Kidney (tissue), 14 donors: ENCODE results near the gene OR13A1. TPM values are rescaled to one million over a fixed set of nuclear protein-coding genes. Genes with fewer than 3 reads are reported as not detected.
"Not testable (repeated sequence)": the region's sequence is repeated elsewhere in the genome, so short reads cannot be mapped to it uniquely, and the experiment has no call there.

Source experiments
- DNase-seq, 5 donors: peaks; one replicate each; pipeline ENCODE4 v3.0.0-alpha.2; 2013 to 2020
- FAIRE-seq: peaks from 2 replicates; lab custom pipeline; 2012; peaks lifted over from hg19 to GRCh38; lab: Jason Lieb, UNC
- H3K27ac ChIP-seq, 2 donors: one replicate each; pipeline ENCODE4 v1.7.0; 2013; ENCODE audit warnings: low read depth in 2 of 2, low read length in 2 of 2, inconsistent platforms in 1 of 2
- H3K27me3 ChIP-seq: one replicate; pipeline ENCODE4 v1.7.1; 2013; ENCODE audit warnings: low read length, inconsistent platforms; ENCODE audit not compliant: control insufficient read depth, insufficient read depth
- H3K36me3 ChIP-seq, 3 donors: one replicate each; pipeline versions ENCODE4 v1.7.0 to v1.7.1; 2013; ENCODE audit warnings: low read length in 3 of 3, control low read depth in 1 of 3, inconsistent platforms in 1 of 3; ENCODE audit not compliant: insufficient read depth in 3 of 3, control insufficient read depth in 2 of 3
- H3K4me1 ChIP-seq, 3 donors: one replicate each; pipeline versions ENCODE4 v1.7.0 to v1.7.1; 2013; ENCODE audit warnings: low read length in 3 of 3, inconsistent platforms in 1 of 3, low read depth in 1 of 3; ENCODE audit not compliant: control insufficient read depth in 2 of 3, insufficient read depth in 2 of 3
- H3K4me3 ChIP-seq, 3 donors: one replicate each; pipeline versions ENCODE4 v1.7.0 to v1.8.1; 2013; ENCODE audit warnings: low read length in 3 of 3, control low read depth in 1 of 3, inconsistent platforms in 1 of 3
- H3K9ac ChIP-seq, 3 donors: one replicate each; pipeline versions ENCODE4 v1.7.0 to v1.7.1; 2013; ENCODE audit warnings: low read length in 3 of 3, control low read depth in 1 of 3, inconsistent platforms in 1 of 3
- H3K9me3 ChIP-seq, 3 donors: one replicate each; pipeline versions ENCODE4 v1.7.0 to v1.7.1; 2013; ENCODE audit warnings: low read length in 3 of 3, control low read depth in 1 of 3, inconsistent platforms in 1 of 3; ENCODE audit not compliant: control insufficient read depth in 2 of 3, insufficient read depth in 1 of 3
- intact Hi-C: fragments of 100-400 bp; cut with DNase I; formaldehyde crosslinking; loops from one replicate; pipeline ENCODE4 v1.11.1; 2022
- polyA plus RNA-seq: library from polyadenylated mRNA; stranded (reverse); fragments of 350-450 nt; fragmentation: Illumina TruSeq; extraction: RNeasy Lipid Tissue Mini Kit (QIAGEN cat#74804); gene quantifications from one replicate; pipeline ENCODE4 v1.2.3, GENCODE V29; 2014; ENCODE audit warnings: low read depth, low replicate concordance; ENCODE audit not compliant: insufficient read depth
- total RNA-seq: library from RNA; stranded (reverse); fragmentation: NEBNext Ultra II Directional; extraction: Animal tissue kit (Norgen Biotek cat#: 25700); gene quantifications from one replicate; pipeline ENCODE4 v1.2.1, GENCODE V29; 2021
- TF ChIP-seq, protein P1 (sequence below): IDR thresholded peaks from 3 replicates; pipeline ENCODE4 v1.5.1; 2012; ENCODE audit warnings: mild to moderate bottlenecking, moderate library complexity, borderline replicate concordance; ENCODE audit not compliant: insufficient read depth; ENCODE audit errors: extremely low read depth
- donor health status: control.
- donor health status: control.
- donor health status: control.
- donor health status: control.
- donor health status: control.
- donor health status: DM: yes; HTN: yes; CAD: no.
- donor health status: Normal renal cell carcinoma (clear cell type).

OR13A1 gene
- total and polyA plus RNA-seq, 2 donors from 2014 or later = not detected

GRCh38 chr10:45354261-45354660 is 38.9 kb upstream of the OR13A1 start:
- intact Hi-C loops = no loop called here
- TF ChIP-seq, protein P1, sequence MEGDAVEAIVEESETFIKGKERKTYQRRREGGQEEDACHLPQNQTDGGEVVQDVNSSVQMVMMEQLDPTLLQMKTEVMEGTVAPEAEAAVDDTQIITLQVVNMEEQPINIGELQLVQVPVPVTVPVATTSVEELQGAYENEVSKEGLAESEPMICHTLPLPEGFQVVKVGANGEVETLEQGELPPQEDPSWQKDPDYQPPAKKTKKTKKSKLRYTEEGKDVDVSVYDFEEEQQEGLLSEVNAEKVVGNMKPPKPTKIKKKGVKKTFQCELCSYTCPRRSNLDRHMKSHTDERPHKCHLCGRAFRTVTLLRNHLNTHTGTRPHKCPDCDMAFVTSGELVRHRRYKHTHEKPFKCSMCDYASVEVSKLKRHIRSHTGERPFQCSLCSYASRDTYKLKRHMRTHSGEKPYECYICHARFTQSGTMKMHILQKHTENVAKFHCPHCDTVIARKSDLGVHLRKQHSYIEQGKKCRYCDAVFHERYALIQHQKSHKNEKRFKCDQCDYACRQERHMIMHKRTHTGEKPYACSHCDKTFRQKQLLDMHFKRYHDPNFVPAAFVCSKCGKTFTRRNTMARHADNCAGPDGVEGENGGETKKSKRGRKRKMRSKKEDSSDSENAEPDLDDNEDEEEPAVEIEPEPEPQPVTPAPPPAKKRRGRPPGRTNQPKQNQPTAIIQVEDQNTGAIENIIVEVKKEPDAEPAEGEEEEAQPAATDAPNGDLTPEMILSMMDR = no peak
- no peaks in the 10 kb centered on the region for H3K4me1 ChIP-seq
- H3K27me3 ChIP-seq = no peaks in the 10 kb centered on the region
- DNase-seq (no peak), FAIRE-seq (no peak)
- H3K36me3 ChIP-seq = no peaks in the 10 kb centered on the region
- H3K27ac ChIP-seq = no peak overlapping the region
- H3K4me3 ChIP-seq = no peak overlapping the region
- no peak overlapping the region for H3K9ac ChIP-seq
- no peaks in the 10 kb centered on the region for H3K9me3 ChIP-seq

GRCh38 chr10:45353186-45353585 is 37.8 kb upstream of the OR13A1 start:
- Histone ChIP-seq H3K27me3 (no peaks in the 10 kb centered on the region), H3K4me1 (no peaks in the 10 kb centered on the region), H3K9ac (no peak overlapping the region), H3K9me3 (no peaks in the 10 kb centered on the region), H3K36me3 (no peaks in the 10 kb centered on the region), H3K27ac (no peak overlapping the region), H3K4me3 (no peak overlapping the region)
- TF ChIP-seq, protein P1 = no peak
- intact Hi-C loops = no loop called here
- FAIRE-seq = no peak
- DNase-seq = no peak

GRCh38 chr10:45348196-45348765 is 32.9 kb upstream of the OR13A1 start:
- FAIRE-seq, H3K27ac ChIP-seq, H3K9me3 ChIP-seq, H3K4me1 ChIP-seq, H3K4me3 ChIP-seq, intact Hi-C loops, H3K9ac ChIP-seq, H3K27me3 ChIP-seq, DNase-seq, H3K36me3 ChIP-seq: not testable (repeated sequence)

DNA sequence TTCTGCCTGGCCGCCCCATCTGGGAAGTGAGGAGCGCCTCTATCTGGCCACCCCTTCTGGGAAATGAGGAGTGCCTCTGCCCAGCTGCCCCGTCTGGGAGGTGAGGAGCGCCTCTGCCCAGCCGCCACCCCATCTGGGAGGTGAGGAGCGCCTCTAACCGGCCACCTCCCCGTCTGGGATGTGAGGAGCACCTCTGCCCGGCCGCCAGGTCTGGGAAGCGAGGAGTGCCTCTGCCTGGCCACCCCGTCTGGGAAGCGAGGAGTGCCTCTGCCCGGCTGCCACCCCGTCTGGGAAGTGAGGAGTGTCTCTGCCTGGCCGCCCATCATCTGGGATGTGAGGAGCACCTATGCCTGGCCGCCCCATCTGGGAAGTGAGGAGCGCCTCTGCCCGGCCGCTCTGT is 32.1 kb upstream of the OR13A1 start:
- H3K27me3 ChIP-seq, H3K4me3 ChIP-seq, H3K27ac ChIP-seq, DNase-seq, H3K9me3 ChIP-seq, intact Hi-C loops, H3K4me1 ChIP-seq, H3K36me3 ChIP-seq, H3K9ac ChIP-seq, FAIRE-seq: not testable (repeated sequence)

DNA sequence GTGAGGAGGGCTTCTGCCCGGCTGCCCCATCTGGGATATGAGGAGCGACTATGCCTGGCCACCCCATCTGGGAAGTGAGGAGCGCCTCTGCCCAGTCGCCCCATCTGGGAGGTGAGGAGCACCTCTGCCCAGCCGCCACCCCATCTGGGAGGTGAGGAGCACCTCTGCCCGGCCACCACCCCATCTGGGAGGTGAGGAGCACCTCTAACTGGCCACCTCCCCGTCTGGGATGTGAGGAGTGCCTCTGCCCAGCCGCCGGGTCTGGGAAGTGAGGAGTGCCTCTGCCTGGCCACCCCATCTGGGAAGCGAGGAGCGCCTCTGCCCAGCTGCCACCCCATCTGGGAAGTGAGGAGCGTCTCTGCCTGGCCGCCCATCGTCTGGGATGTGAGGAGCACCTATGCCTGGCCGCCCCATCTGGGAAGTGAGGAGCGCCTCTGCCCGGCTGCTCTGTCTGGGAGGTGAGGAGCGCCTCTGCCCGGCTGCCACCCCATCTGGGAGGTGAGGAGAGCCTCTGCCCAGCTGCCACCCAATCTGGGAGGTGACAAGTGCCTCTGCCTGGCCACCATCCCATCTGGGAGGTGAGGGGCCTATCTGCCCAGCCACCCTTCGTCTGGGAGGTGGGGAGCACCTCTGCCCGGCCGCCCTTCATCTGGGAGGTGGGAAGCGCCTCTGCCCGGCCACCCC is 31.4 kb upstream of the OR13A1 start:
- H3K4me1 ChIP-seq, H3K36me3 ChIP-seq, DNase-seq, H3K9ac ChIP-seq, H3K4me3 ChIP-seq, H3K27ac ChIP-seq, FAIRE-seq, intact Hi-C loops, H3K9me3 ChIP-seq, H3K27me3 ChIP-seq: not testable (repeated sequence)

GRCh38 chr10:45340420-45340819 is 25.0 kb upstream of the OR13A1 start:
- H3K27me3 ChIP-seq, FAIRE-seq, H3K9ac ChIP-seq, H3K4me1 ChIP-seq, intact Hi-C loops, H3K36me3 ChIP-seq, DNase-seq, H3K4me3 ChIP-seq, H3K27ac ChIP-seq, H3K9me3 ChIP-seq: not testable (repeated sequence)
